HepG2 (cell line): Measurements from ENCODE around the gene TMEM183A. TPM values are rescaled to one million over a fixed set of nuclear protein-coding genes. Genes with fewer than 3 reads are reported as not detected.
A peak's percentile ranks its signal among the peaks of the same experiment; 100 is the strongest.

ENCODE experiments used
- AGO1 ChIP-seq: fragments of 200-400 bp; formaldehyde crosslinking; IDR thresholded peaks from 2 replicates; pipeline ENCODE4 v1.6.1; 2017; ENCODE audit warnings: mild to moderate bottlenecking, low read depth, low read length, moderate library complexity; ENCODE audit not compliant: poor library complexity, severe bottlenecking
- ATF7-NPFF ChIP-seq: sonication (generic); formaldehyde crosslinking; IDR thresholded peaks from 2 replicates; pipeline ENCODE4 v1.8.1; 2023; ENCODE audit warnings: mild to moderate bottlenecking, low read depth, missing genetic modification reagents, moderate library complexity
- ESRRA ChIP-seq: sonication (generic); formaldehyde crosslinking; IDR thresholded peaks from 2 replicates; pipeline ENCODE4 v1.5.1; 2020; ENCODE audit warnings: mild to moderate bottlenecking, low read depth, missing genetic modification reagents
- GZF1 ChIP-seq: sonication (generic); formaldehyde crosslinking; IDR thresholded peaks from 2 replicates; pipeline ENCODE4 v1.5.1; 2020; ENCODE audit warnings: mild to moderate bottlenecking, missing genetic modification reagents
- MTA3 ChIP-seq: sonication (generic); formaldehyde crosslinking; IDR thresholded peaks from 2 replicates; pipeline ENCODE4 v1.4.0; 2020; ENCODE audit warnings: missing genetic modification reagents
- MZF1 ChIP-seq: sonication (generic); formaldehyde crosslinking; IDR thresholded peaks from 2 replicates; pipeline ENCODE4 v1.8.1; 2023; ENCODE audit warnings: mild to moderate bottlenecking, missing genetic modification reagents, borderline replicate concordance
- NFIC ChIP-seq: IDR thresholded peaks from 2 replicates; pipeline ENCODE4 v1.6.1; 2012; ENCODE audit warnings: mild to moderate bottlenecking, low read length, inconsistent platforms
- SIN3A ChIP-seq: IDR thresholded peaks from 2 replicates; pipeline ENCODE4 v1.6.1; 2011; ENCODE audit warnings: low read depth, mild to moderate bottlenecking, control low read depth, low read length, borderline replicate concordance
- TBX3 ChIP-seq: fragments of 450-650 bp; IDR thresholded peaks from 2 replicates; pipeline ENCODE4 v1.6.1; 2017; ENCODE audit warnings: antibody characterized with exemption, mild to moderate bottlenecking, inconsistent platforms, borderline replicate concordance
- TGIF2 ChIP-seq: IDR thresholded peaks from 2 replicates; pipeline ENCODE4 v1.6.1; 2016; ENCODE audit warnings: control low read depth, missing compliant biosample characterization
- TOPORS ChIP-seq: sonication (generic); formaldehyde crosslinking; IDR thresholded peaks from 2 replicates; pipeline ENCODE4 v1.8.0; 2023; ENCODE audit warnings: mild to moderate bottlenecking, missing genetic modification reagents
- ZFP90 ChIP-seq: sonication (generic); formaldehyde crosslinking; IDR thresholded peaks from 2 replicates; pipeline ENCODE4 v1.8.0; 2022; ENCODE audit warnings: missing genetic modification reagents, mild to moderate bottlenecking, inconsistent platforms, borderline replicate concordance
- ZKSCAN1 ChIP-seq: fragments of 150-350 bp; IDR thresholded peaks from 2 replicates; pipeline ENCODE4 v1.6.1; 2014; ENCODE audit warnings: low read length
- ZNF180 ChIP-seq: sonication (generic); formaldehyde crosslinking; IDR thresholded peaks from 2 replicates; pipeline ENCODE4 v1.4.0; 2020; ENCODE audit warnings: low read depth, missing genetic modification reagents, borderline replicate concordance
- ZNF235 ChIP-seq: sonication (generic); formaldehyde crosslinking; IDR thresholded peaks from 2 replicates; pipeline ENCODE4 v1.8.1; 2023; ENCODE audit warnings: mild to moderate bottlenecking, missing genetic modification reagents, borderline replicate concordance
- ZNF773 ChIP-seq: sonication (generic); formaldehyde crosslinking; IDR thresholded peaks from 2 replicates; pipeline ENCODE4 v1.4.0; 2020; ENCODE audit warnings: missing genetic modification reagents, borderline replicate concordance
- ZNF788 ChIP-seq: sonication (generic); formaldehyde crosslinking; IDR thresholded peaks from 2 replicates; pipeline ENCODE4 v1.5.0; 2020; ENCODE audit warnings: mild to moderate bottlenecking, missing genetic modification reagents, borderline replicate concordance
- polyA plus RNA-seq, 8 experiments: library from polyadenylated mRNA; depleted of rRNA in 3 of 8; stranded (reverse) in 7 of 8; unstranded in 1 of 8; fragments of >200 nt; fragmentation: Illumina TruSeq in 4 of 8; extraction: Trizol in 4 of 8; gene quantifications; 2 replicates each; pipeline versions ENCODE4 v1.2.1 to v1.2.3, GENCODE V29; 2011 to 2016; ENCODE audit warnings: low read depth in 4 of 8, missing spikeins in 1 of 8, mixed read lengths in 1 of 8; ENCODE audit not compliant: insufficient read depth in 1 of 8
- total RNA-seq, 5 experiments: library from RNA; depleted of rRNA; stranded (reverse); fragments of >200 nt; fragmentation: Illumina TruSeq; extraction: Trizol; gene quantifications; 2 replicates each; pipeline ENCODE4 v1.2.3, GENCODE V29; 2016; ENCODE audit warnings: low read depth in 1 of 5
- TF ChIP-seq, protein P1 (sequence below), 2 experiments: sonication (generic) in 1 of 2; formaldehyde crosslinking in 1 of 2; IDR thresholded peaks; 2 replicates each; pipeline versions ENCODE4 v1.6.1 to v1.9.0; 2014 to 2022; ENCODE audit warnings: antibody characterized with exemption in 1 of 2, borderline replicate concordance in 1 of 2, inconsistent platforms in 1 of 2, low read depth in 1 of 2, missing genetic modification reagents in 1 of 2
- TF ChIP-seq, protein P2 (sequence below): IDR thresholded peaks from 2 replicates; pipeline ENCODE4 v1.6.1; 2016
- TF ChIP-seq, protein P3 (sequence below): sonication (generic); formaldehyde crosslinking; conservative IDR thresholded peaks from 2 replicates; pipeline ENCODE4 v1.4.0; 2020; ENCODE audit warnings: mild to moderate bottlenecking, missing genetic modification reagents, moderate library complexity

The TMEM183A gene
- total and polyA plus RNA-seq, 2 of the 13 experiments (the other 11 are each of a cell fraction or from before 2014, with no cell fraction given): 59.7 to 82.0 TPM

DNA sequence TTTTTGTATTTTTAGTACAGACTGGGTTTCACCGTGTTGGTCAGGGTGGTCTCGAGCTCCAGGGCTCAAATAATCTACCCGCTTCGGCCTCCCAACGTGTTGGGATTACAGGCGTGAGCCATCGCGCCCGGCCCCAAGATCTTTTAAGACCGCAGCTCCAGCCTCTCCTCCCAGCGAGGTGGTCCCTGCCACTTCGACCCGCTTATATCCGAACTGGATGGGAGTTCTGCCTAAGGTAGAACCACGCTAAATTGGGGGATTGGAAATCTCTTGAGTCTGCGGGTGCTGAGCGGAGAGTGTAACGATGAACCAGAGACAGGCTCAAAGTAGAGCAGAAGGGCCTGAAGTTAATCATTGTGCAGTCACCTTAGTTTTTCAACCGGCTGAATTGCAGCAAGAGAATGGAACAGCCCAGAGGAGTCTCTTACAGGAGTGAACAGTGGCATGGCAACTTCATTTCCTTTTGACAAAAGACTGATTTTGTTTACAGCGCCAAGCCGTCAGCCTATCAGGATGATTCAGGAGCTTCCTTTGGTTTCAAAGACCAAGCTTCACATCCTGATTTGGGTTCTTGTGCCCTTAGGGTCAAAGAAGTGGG, 39.4 kb upstream of the TMEM183A start (continued):
- no peak for TF ChIP-seq ZKSCAN1
- TF ChIP-seq ZFP90 (CRISPR knock-in tag): no peak
- no peak for TF ChIP-seq ZNF235 (CRISPR knock-in tag)
- TF ChIP-seq ZNF773: no peak
- no peak for TF ChIP-seq ATF7-NPFF (CRISPR knock-in tag)
- TF ChIP-seq MTA3 (CRISPR knock-in tag): no peak
- TF ChIP-seq, protein P1, sequence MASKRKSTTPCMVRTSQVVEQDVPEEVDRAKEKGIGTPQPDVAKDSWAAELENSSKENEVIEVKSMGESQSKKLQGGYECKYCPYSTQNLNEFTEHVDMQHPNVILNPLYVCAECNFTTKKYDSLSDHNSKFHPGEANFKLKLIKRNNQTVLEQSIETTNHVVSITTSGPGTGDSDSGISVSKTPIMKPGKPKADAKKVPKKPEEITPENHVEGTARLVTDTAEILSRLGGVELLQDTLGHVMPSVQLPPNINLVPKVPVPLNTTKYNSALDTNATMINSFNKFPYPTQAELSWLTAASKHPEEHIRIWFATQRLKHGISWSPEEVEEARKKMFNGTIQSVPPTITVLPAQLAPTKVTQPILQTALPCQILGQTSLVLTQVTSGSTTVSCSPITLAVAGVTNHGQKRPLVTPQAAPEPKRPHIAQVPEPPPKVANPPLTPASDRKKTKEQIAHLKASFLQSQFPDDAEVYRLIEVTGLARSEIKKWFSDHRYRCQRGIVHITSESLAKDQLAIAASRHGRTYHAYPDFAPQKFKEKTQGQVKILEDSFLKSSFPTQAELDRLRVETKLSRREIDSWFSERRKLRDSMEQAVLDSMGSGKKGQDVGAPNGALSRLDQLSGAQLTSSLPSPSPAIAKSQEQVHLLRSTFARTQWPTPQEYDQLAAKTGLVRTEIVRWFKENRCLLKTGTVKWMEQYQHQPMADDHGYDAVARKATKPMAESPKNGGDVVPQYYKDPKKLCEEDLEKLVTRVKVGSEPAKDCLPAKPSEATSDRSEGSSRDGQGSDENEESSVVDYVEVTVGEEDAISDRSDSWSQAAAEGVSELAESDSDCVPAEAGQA (IDR thresholded peaks at IDR 0.05; ENCODE audit: low read depth): no peak
- TF ChIP-seq, protein P1 (CRISPR knock-in tag; IDR thresholded peaks at IDR 0.05; ENCODE audit: borderline replicate concordance): no peak
- no peak for TF ChIP-seq TBX3
- no peak for TF ChIP-seq ESRRA
- TF ChIP-seq TGIF2 (CRISPR knock-in tag): 0 out of 2 replicates have a peak, but pooled peaks have one; percentile 11
- no peak for TF ChIP-seq SIN3A
- TF ChIP-seq, protein P2, sequence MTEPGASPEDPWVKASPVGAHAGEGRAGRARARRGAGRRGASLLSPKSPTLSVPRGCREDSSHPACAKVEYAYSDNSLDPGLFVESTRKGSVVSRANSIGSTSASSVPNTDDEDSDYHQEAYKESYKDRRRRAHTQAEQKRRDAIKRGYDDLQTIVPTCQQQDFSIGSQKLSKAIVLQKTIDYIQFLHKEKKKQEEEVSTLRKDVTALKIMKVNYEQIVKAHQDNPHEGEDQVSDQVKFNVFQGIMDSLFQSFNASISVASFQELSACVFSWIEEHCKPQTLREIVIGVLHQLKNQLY (CRISPR knock-in tag): no peak
- TF ChIP-seq NFIC: no peak
- TF ChIP-seq AGO1: no peak
- TF ChIP-seq, protein P3, sequence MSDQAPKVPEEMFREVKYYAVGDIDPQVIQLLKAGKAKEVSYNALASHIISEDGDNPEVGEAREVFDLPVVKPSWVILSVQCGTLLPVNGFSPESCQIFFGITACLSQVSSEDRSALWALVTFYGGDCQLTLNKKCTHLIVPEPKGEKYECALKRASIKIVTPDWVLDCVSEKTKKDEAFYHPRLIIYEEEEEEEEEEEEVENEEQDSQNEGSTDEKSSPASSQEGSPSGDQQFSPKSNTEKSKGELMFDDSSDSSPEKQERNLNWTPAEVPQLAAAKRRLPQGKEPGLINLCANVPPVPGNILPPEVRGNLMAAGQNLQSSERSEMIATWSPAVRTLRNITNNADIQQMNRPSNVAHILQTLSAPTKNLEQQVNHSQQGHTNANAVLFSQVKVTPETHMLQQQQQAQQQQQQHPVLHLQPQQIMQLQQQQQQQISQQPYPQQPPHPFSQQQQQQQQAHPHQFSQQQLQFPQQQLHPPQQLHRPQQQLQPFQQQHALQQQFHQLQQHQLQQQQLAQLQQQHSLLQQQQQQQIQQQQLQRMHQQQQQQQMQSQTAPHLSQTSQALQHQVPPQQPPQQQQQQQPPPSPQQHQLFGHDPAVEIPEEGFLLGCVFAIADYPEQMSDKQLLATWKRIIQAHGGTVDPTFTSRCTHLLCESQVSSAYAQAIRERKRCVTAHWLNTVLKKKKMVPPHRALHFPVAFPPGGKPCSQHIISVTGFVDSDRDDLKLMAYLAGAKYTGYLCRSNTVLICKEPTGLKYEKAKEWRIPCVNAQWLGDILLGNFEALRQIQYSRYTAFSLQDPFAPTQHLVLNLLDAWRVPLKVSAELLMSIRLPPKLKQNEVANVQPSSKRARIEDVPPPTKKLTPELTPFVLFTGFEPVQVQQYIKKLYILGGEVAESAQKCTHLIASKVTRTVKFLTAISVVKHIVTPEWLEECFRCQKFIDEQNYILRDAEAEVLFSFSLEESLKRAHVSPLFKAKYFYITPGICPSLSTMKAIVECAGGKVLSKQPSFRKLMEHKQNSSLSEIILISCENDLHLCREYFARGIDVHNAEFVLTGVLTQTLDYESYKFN (CRISPR knock-in tag): 0 out of 2 replicates have a peak, but pooled peaks have one; percentile 24
- no peak for TF ChIP-seq MZF1 (CRISPR knock-in tag)
- no peak for TF ChIP-seq ZNF788 (CRISPR knock-in tag)
- no peak for TF ChIP-seq TOPORS
- 0 out of 2 replicates have a peak, but pooled peaks have one; percentile 46 for TF ChIP-seq ZNF180 (CRISPR knock-in tag)
- TF ChIP-seq GZF1 (CRISPR knock-in tag): no peak
